ENCODE data around the gene SPON1. TPM values are rescaled to one million over a fixed set of nuclear protein-coding genes. Genes with fewer than 3 reads are reported as not detected.

SPON1 gene
- total and polyA plus RNA-seq, 10 of the 15 experiments (the other 5 are each of a cell fraction or from before 2014, with no cell fraction given): 0.13 to 1.1 (median 0.18) TPM; not detected in 5

DNA sequence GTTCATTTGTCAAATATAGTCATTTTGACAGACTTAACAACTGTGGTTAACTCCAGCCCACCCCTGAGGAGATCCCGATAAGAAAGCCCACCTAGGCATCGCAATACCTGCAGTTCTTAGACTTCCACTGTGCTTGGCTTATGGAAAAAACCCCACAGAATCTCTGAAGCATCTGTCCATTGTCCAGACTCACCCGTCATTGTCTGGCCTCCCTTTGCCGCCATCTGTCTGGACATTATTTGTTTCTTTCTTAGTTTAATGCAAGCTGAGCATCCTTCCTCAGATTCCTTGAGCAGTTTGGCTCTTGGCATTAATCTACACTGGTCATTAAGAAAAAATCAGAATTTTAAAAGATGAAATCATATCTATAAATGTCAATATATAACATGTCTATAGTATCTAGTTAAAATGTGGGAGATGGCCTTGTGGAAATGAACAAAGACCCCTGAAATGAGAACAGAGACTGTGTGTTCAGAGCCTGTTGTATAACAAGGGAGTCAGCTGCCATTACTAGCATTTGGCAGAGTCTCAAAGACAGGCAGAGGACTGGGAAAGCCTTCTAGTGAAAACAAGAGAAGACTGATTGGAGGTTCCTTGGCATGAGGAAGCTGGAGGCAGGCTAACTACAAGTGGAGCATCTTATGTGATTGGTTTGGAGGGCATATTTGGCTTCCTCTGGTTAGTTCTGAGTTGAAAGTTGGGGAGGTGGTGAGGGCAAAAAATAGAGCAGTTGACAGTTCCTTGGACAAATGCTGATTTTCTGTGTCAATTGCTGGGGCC, 80.4 kb downstream of the SPON1 start:
- Histone ChIP-seq H3K27ac (ENCODE audit: control insufficient read depth, insufficient read depth) (no peak overlapping the region), H3K4me3 (no peak overlapping the region), H4K20me1 (ENCODE audit: control insufficient read depth, insufficient read depth) (no peaks in the 10 kb centered on the region), H3K4me1 (ENCODE audit: control insufficient read depth, insufficient read depth, low read length) (no peaks in the 10 kb centered on the region), H3K79me2 (ENCODE audit: control insufficient read depth, insufficient read depth, low read length) (no peaks in the 10 kb centered on the region), H3K9me3 (replicated peaks; ENCODE audit: control insufficient read depth, insufficient read depth, low read length) (no peaks in the 10 kb centered on the region), H3K9ac (ENCODE audit: control insufficient read depth, insufficient read depth, low read length) (no peak overlapping the region), H3K27me3 (replicated peaks in 1 of 2; ENCODE audit: control insufficient read depth in 2 of 2, insufficient read depth in 2 of 2, low read length in 1 of 2) (no peaks in the 10 kb centered on the region), H3K4me2 (ENCODE audit: control insufficient read depth, insufficient read depth) (no peak overlapping the region), H3K36me3 (ENCODE audit: control insufficient read depth in 2 of 2, insufficient read depth in 2 of 2, low read length in 1 of 2) (no peaks in the 10 kb centered on the region), H2AFZ (ENCODE audit: control insufficient read depth, low read depth, low read length) (no peak overlapping the region)
- TF ChIP-seq, protein P1, sequence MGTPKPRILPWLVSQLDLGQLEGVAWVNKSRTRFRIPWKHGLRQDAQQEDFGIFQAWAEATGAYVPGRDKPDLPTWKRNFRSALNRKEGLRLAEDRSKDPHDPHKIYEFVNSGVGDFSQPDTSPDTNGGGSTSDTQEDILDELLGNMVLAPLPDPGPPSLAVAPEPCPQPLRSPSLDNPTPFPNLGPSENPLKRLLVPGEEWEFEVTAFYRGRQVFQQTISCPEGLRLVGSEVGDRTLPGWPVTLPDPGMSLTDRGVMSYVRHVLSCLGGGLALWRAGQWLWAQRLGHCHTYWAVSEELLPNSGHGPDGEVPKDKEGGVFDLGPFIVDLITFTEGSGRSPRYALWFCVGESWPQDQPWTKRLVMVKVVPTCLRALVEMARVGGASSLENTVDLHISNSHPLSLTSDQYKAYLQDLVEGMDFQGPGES (IDR thresholded peaks at IDR 0.05): no peak
- TF ChIP-seq RAD51 (IDR thresholded peaks at IDR 0.05): no peak
- TF ChIP-seq SREBF1 (IDR thresholded peaks at IDR 0.05; ENCODE audit: low read length): no peak
- TF ChIP-seq, protein P2, sequence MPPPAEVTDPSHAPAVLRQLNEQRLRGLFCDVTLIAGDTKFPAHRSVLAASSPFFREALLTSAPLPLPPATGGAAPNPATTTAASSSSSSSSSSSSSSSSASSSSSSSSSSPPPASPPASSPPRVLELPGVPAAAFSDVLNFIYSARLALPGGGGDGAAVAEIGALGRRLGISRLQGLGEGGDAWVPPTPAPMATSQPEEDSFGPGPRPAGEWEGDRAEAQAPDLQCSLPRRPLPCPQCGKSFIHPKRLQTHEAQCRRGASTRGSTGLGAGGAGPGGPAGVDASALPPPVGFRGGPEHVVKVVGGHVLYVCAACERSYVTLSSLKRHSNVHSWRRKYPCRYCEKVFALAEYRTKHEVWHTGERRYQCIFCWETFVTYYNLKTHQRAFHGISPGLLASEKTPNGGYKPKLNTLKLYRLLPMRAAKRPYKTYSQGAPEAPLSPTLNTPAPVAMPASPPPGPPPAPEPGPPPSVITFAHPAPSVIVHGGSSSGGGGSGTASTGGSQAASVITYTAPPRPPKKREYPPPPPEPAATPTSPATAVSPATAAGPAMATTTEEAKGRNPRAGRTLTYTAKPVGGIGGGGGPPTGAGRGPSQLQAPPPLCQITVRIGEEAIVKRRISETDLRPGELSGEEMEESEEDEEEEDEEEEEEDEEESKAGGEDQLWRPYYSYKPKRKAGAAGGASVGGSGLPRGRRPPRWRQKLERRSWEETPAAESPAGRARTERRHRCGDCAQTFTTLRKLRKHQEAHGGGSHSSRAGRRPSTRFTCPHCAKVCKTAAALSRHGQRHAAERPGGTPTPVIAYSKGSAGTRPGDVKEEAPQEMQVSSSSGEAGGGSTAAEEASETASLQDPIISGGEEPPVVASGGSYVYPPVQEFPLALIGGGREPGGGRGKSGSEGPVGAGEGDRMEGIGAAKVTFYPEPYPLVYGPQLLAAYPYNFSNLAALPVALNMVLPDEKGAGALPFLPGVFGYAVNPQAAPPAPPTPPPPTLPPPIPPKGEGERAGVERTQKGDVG (CRISPR knock-in tag; IDR thresholded peaks at IDR 0.05): no peak
- no peak for TF ChIP-seq FOS (IDR thresholded peaks at IDR 0.05; ENCODE audit: borderline replicate concordance, extremely low read depth, insufficient read length)
- TF ChIP-seq, protein P3, sequence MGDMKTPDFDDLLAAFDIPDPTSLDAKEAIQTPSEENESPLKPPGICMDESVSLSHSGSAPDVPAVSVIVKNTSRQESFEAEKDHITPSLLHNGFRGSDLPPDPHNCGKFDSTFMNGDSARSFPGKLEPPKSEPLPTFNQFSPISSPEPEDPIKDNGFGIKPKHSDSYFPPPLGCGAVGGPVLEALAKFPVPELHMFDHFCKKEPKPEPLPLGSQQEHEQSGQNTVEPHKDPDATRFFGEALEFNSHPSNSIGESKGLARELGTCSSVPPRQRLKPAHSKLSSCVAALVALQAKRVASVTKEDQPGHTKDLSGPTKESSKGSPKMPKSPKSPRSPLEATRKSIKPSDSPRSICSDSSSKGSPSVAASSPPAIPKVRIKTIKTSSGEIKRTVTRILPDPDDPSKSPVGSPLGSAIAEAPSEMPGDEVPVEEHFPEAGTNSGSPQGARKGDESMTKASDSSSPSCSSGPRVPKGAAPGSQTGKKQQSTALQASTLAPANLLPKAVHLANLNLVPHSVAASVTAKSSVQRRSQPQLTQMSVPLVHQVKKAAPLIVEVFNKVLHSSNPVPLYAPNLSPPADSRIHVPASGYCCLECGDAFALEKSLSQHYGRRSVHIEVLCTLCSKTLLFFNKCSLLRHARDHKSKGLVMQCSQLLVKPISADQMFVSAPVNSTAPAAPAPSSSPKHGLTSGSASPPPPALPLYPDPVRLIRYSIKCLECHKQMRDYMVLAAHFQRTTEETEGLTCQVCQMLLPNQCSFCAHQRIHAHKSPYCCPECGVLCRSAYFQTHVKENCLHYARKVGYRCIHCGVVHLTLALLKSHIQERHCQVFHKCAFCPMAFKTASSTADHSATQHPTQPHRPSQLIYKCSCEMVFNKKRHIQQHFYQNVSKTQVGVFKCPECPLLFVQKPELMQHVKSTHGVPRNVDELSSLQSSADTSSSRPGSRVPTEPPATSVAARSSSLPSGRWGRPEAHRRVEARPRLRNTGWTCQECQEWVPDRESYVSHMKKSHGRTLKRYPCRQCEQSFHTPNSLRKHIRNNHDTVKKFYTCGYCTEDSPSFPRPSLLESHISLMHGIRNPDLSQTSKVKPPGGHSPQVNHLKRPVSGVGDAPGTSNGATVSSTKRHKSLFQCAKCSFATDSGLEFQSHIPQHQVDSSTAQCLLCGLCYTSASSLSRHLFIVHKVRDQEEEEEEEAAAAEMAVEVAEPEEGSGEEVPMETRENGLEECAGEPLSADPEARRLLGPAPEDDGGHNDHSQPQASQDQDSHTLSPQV (IDR thresholded peaks at IDR 0.05): no peak
- TF ChIP-seq CEBPB (IDR thresholded peaks at IDR 0.05; ENCODE audit: borderline replicate concordance in 1 of 2, low read depth in 2 of 2, low read length in 2 of 2): no peak
- TF ChIP-seq HDGF (IDR thresholded peaks at IDR 0.05): no peak
- TF ChIP-seq, protein P4, sequence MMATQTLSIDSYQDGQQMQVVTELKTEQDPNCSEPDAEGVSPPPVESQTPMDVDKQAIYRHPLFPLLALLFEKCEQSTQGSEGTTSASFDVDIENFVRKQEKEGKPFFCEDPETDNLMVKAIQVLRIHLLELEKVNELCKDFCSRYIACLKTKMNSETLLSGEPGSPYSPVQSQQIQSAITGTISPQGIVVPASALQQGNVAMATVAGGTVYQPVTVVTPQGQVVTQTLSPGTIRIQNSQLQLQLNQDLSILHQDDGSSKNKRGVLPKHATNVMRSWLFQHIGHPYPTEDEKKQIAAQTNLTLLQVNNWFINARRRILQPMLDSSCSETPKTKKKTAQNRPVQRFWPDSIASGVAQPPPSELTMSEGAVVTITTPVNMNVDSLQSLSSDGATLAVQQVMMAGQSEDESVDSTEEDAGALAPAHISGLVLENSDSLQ (IDR thresholded peaks at IDR 0.05): no peak
- TF ChIP-seq, protein P5, sequence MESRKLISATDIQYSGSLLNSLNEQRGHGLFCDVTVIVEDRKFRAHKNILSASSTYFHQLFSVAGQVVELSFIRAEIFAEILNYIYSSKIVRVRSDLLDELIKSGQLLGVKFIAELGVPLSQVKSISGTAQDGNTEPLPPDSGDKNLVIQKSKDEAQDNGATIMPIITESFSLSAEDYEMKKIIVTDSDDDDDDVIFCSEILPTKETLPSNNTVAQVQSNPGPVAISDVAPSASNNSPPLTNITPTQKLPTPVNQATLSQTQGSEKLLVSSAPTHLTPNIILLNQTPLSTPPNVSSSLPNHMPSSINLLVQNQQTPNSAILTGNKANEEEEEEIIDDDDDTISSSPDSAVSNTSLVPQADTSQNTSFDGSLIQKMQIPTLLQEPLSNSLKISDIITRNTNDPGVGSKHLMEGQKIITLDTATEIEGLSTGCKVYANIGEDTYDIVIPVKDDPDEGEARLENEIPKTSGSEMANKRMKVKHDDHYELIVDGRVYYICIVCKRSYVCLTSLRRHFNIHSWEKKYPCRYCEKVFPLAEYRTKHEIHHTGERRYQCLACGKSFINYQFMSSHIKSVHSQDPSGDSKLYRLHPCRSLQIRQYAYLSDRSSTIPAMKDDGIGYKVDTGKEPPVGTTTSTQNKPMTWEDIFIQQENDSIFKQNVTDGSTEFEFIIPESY (IDR thresholded peaks at IDR 0.05): no peak
- 42% methylated on average over 4 of the region's 4 CpGs for WGBS (ENCODE audit: insufficient coverage, insufficient replicate concordance, low lambda C conversion rate, missing lambda C conversion rate)
- no peak for ATAC-seq
- FAIRE-seq: no peak
- POLR2A ChIA-PET: no interaction called here
- SMC1A ChIA-PET (ENCODE audit: uncharacterized antibody, unreplicated experiment): no interaction called here
- CTCF ChIA-PET: interaction anchor here (0.8 kb wide), 1 partner anchor 64 kb away, joined by 3 read pairs; no protein-coding TSS in a partner anchor
- no peak for DNase-seq (ENCODE audit: low read depth, low spot score)
- intact Hi-C loops (cut with micrococcal nuclease; ENCODE audit: unreplicated experiment): no loop called here
- BruUV-seq (replicated peaks): no TSS peak
- RAD21 ChIA-PET (ENCODE audit: unreplicated experiment): no interaction called here
- in situ Hi-C loops (cut with MboI): no loop called here
